Measurements from ENCODE around the gene LRFN4.

LRFN4 gene

DNA sequence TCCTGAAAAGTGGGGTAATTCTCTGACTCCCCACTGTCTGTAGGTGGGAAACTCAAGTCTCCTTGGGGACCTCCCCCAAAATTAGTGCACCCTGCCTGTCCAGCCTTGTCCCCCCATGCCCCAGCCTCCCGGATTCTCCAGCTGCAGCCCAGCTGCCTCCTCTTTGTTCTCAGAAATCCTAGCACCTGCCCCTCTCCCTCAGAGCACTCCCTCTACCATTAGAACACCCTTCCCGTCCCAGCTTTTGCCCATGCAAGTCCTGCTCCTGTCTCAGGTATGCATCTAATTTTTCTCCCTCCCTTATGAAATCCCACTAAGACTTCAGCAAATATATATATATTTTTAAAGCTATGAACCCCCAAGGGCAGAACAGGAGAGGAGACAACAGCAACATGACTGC, 37.3 kb downstream of the LRFN4 start:
- DNase-seq, result no peak

DNA sequence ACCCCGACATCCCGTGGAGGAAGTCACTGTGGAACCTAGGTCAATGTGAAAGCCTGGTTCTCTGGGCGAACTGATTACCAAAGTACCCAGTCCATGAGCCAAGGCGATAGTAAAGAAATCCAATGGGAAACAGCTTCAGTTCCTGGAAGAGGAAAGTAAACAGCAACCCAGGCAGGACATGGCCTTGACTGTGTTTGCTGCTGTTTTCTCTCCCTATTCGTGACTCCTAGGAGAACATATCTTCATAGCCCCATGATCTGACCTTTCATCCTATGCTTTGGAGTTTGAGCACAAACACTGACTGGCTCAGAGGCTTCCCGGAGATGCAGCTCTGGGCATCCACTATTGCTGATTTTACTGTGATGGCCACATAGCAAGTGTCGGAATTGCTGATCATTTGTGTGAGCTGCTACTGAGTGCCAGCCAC, 45.1 kb downstream of the LRFN4 start:
- no peak for DNase-seq

DNA sequence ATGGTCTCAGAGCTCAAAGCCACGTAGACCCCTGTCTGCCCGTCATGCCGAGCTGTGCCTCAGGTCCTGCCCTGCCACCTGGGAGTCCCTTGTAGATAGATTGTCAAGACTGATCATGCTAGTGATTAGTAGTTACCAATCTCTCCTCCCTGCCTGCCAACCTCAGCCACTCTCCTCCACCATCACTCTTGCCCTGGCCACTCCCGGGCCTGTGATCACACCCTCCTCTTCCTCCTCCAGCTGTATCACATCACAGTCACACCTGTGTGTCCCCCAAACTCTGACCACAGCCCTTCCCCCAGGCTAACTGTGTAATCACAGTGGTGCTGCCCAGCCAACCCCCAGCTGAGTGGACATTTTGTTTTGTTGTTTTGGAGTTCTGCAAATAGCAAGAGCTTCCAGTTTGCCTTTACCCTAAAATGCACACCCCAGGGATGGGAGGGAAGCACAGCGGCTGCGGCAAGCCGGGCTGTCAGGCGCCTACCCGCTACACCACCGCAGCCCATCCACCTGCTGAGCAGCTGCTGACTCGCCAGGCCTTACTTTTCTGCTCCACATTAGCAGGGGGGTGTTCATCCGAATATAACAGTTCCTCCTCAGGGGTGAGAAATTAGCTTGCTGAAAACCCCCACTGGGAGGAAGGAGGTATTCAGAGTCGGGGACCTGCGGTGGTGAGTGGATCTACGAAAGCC, 45.8 kb downstream of the LRFN4 start:
- DNase-seq, result no peak

DNA sequence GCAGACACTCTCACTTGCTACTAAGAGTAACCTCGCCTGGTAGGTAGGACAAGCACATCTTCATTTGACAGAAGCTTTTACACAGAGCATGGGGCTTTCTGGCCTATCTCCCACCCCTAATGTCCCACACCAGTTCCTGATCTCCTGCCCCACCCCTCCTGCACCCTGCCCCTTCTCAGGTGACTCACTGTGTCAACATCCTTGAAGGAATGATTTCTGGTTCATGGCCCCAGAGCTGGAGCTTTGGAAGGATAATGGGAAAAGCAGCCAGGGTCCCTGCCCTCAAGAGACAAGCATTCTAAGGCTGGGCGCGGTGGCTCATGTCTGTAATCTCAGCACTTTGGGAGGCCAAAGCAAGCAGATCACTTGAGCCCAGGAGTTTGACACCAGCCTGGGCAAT, 47.2 kb downstream of the LRFN4 start:
- no peak for DNase-seq

DNA sequence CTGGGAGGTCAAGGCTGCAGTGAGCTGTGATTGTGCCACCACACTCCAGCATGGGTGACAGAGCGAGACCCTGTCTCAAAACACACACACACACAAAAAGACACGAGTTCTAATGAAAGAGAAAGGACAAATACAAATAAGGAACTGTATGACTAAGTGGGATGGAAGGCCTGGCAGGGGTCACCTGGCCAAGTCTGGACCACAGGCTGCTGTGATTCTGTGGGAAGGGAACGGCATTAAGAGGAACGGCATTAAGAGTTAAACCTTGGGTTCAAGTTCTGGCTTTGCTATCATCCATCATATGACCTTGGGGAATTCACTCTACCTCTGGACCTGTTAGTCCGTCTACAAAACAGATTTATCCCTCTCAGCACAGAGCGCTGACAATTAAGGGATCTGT, 47.7 kb downstream of the LRFN4 start:
- no peak for DNase-seq

DNA sequence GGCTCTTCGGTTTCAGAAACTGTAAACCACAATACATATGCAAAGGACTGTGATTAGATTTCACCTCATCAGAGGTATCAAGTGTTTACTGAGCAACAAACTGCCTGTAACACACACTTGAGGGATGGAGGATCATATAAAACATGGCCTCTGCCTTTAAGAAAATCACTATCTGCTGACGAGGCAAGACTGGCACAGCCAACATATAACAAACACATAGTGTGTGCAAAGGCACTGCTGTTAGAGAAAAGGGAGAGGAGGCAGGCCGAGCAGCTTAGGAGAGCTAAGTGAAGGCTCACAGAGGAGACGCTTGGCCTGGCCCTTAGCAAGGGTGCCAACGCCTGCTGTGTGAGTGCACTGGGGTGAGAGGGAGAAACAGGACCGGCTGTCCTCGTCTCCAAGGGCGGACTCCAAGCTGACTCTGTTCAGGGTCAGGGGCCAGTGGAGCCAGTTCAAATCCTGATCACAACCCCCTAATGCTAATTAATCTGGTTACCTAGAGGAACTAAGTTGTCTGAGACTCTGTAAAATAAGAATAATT, 48.2 kb downstream of the LRFN4 start:
- no peak for DNase-seq

DNA sequence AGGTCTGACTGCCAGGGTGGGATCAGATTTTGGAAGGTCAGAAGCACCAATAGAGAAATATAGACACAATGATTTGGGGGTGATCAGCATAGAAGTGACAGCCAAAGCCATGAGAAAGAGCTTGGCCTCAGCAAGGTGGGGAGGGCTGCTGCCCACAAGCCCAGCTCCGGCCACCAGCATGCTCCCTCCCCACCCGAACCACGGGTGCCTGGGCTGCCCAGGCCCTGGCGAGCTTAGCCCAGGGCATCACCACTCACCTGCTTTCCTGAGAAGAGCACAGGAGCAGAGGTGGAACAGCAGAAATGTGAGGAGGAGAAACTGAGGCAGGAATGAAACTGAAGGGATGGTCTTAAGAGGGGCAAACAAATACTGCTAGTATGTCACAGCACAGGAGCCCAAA, 48.8 kb downstream of the LRFN4 start:
- DNase-seq, result no peak

DNA sequence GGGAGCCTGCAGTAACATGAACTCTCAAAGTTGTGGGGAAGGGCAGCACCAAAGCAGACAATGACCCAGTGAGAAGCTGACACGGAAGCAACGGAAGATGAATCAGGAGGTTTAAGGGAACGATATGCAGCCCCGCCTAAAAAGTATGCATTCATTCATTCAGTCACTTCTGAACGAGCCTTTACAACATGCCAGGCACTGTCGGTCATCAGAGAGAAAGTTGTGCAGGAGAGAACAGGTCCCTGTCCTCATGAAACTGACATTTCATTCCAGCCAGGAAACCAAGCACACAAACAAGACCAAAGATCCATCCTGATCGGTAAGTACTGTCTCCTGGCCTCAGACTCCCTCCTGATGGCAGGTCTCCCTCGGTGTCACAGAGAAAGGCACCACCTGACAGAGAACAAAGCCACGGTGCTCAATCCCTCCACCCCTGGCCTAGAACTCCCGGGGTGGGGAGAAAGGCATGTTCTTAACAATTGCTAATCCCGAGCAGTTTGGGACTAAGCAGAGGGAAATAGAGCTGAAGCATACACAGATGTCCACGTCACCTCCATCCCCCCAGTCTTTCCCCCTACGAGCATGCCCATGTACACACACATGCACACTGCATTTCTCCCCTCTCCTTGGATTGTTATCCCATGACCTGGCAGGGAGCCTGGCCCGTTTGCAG, 49.3 kb downstream of the LRFN4 start:
- DNase-seq, result no peak

DNA sequence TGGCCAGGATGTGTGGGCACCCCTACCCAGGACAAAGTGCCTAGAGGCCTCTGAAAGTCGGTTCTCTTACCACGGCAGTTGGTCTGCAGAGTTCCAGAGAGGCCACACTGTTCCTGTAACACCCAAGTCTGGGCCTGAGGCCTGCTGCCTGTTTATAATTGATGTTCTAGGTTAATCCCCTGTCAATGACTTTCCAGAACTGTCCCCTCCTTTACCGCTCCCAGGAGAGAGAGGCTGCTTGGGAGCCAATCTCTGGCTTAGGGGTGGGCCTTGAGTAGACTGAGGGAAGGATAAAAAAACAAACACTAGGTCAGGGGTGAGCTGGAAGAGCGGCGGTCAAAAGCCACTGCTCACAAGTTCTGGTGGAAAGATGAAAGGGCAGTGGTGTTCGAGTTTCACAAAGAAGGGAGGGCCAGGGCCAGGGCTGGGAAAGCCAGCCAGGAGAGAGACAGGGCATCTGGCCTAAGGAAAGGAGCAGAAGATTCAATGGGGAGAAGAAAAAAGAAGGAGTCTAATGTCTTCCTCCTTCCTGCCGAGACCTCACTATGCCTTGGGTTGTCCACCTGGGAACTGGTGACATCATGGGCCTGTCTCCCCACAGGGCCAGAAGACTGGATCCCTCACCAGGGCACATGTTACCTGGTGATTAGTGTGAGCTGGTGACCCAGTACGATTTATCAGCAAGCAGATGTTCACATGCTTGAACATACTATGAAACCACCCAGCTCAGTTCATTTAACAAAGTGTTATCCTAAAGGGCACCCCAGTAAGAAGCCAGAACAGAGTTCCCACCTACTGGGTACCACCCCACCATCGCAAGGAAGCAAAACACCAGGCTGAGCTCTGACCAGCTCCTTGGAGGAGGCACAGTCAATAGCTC, 51.1 kb downstream of the LRFN4 start:
- DNase-seq, result no peak

DNA sequence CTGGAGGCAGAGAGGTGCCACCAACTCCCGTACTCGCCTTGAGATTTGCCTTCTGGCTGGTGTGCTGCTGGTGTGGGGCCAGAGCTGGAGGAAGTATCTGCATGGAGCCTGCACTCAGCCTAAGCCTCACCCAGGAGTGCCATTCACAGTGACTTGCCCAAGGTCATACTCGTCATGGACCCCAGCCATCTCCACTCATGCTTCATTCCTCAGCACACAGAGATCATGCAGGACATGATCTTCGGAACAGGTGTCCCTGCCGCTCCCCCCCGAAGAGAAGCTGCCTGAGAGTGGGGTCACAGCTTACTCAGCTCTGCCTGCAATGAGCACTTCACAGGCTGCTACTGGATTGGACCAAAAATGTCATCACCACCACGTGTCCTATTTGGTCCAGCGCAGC, 52.3 kb downstream of the LRFN4 start:
- no peak for DNase-seq

DNA sequence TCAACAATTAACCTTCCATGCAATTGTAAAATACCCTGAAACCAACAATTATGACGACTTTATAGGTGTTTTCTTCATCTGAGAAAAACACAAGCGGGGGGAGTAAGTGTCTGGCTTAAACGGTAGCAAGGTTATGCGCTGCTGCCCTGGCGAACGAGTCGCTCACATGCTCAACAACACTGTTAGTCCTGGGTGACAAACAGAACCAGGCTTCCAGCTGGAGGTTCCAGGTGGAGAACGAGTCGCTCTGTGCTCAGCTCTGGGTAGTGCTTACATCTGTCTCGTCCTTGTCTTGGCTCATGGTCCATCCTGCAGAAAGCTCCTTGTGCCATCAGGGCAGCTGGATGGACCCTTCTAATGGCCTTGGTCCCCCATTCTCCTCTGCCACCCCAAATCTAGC, 53.2 kb downstream of the LRFN4 start:
- DNase-seq, result no peak

Measured in CD4-positive, alpha-beta T cell treated with Interleukin-17A for 1 hour (primary cell).